GM18505 (cell line): ENCODE measurements around the gene SECTM1.
A peak's percentile ranks its signal among the peaks of the same experiment; 100 is the strongest.

ENCODE experiments used
- ATAC-seq: cut with Tn5 transposase; IDR thresholded peaks from one replicate; pipeline ENCODE4 v1.9.1; 2021; ENCODE audit not compliant: unreplicated experiment
- POLR2A ChIP-seq: IDR thresholded peaks from 4 replicates; pipeline ENCODE4 v1.6.1; 2011; ENCODE audit warnings: borderline replicate concordance; ENCODE audit not compliant: insufficient read depth, insufficient read length; ENCODE audit errors: extremely low read depth

The SECTM1 gene

DNA sequence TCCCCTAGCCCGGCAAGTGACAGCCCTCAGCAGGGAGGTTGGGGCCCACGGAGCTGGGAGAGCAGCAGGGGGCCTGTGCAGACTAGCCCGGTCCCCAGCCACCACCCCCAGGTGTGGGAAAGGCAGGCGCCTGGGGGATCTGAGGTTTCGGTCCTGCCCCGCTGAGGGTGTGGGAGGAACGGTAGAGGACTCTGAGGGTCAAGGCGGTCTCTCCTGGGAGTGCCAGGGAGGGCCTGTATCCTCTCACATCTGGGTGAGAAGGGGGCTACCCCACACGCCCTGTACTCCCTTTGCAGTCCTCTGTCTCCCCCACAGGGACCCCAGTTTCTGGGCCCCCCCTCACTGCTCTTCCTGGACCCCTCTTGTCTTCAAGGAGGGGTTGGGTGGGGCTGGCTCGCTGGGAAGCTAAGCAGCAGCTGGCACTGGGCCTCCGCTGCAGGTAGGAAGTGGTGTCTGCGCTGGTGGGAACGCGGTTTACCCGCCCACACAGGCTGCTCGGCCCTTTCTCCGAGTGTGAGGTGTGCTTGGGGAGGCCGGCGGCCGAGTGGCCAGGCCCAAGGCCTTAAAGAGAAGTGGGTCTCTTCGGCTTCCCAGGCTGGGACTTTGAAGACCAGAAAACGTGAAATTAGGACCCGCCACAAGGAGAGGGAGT is 31.5 kb downstream of the SECTM1 start:
- ATAC-seq: no peak
- no peak for TF ChIP-seq POLR2A

DNA sequence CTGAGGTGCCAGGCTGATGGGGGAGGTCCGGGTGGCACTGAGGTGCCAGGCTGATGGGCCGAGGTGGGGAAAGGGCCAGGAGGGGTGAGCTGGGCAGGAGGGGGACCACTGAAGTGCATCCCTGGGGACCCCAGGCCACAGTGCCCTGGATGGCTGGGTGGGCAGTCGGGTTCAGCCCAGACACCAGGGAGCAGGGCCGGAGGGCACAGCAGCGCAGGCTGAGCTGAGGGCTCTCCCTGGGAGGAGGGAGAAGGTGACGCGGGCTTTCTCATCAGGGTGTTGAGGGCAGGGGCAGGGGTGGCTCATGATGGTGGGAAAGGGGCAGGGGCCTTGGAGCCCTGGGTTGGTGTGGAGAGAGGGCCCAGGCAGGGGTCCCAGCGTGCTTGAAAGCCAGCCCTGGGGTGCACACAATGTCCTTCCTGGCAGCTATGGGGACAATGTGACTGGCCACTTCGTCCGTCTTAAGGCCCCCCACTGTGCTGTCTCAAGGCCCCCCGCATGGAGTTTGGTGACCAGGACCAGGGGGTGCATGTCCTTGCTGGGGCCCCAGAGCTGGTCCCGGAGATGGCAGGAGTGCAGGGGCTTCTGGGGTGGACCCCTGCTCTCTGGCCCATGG is 32.2 kb downstream of the SECTM1 start:
- ATAC-seq: no peak
- no peak for TF ChIP-seq POLR2A

DNA sequence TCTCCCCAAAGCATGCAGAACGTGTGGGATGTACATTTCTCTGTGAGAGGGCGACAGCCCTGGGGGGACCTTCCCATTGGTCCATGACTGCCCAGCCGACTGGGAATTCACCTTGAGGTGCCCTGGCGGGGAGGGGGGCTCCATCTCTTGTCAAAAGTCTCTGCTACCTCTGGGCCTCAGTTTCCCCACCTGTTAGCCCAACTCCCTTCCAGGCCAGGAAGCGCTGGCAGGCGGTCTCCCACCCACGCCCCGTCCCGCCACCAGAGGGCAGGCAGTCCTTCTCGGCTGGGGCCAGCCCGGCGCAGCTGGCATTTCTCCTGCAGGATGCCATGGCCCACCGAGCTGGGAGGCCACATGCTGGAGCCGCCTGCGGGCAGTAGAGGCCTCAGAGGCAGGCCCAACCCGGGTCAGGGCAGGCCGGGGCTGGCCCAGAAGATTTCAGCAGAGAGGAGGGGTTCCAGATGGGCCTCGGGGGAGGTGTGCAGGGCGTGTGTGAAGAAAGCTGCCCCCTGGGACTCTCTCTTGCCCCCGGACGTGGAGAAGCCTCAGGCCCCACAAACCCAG is 32.8 kb downstream of the SECTM1 start:
- no peak for TF ChIP-seq POLR2A
- ATAC-seq: no peak

DNA sequence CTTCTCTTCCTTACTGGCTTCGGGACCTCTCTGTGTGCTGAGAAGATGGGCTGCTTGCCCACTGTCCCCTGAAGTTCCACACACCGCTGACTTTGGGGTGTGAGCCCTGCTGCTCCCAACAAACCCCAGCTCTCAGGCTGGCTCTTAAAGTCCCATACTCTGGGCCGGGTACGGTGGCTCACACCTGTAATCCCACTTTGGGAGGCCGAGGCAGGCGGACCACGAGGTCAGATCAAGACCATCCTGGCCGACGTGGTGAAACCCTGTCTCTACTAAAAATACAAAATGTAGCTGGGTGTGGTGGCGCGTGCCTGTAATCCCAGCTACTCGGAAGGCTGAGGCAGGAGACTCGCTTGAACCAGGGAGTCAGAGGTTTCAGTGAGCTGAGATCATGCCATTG is 33.3 kb downstream of the SECTM1 start:
- no peak for TF ChIP-seq POLR2A
- no peak for ATAC-seq

DNA sequence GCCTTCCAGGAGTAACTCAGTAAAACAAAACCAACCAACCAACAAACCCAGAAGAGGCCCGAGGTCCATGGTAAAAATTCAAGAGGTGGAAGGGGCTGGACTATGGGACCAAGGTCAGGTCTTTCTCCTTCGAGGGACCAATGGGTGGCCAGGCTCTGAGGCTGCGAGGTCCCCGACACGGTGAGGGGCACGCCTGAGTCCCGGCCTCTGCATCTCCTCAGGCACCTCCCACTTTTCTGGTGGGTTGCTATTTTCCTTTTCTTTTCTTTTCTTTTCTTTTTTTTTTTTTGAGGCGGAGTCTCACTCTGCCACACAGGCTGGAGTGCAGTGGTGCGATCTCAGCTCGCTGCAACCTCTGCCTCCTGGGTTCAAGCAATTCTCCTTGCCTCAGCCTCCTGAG is 34.1 kb downstream of the SECTM1 start:
- no peak for TF ChIP-seq POLR2A
- no peak for ATAC-seq

DNA sequence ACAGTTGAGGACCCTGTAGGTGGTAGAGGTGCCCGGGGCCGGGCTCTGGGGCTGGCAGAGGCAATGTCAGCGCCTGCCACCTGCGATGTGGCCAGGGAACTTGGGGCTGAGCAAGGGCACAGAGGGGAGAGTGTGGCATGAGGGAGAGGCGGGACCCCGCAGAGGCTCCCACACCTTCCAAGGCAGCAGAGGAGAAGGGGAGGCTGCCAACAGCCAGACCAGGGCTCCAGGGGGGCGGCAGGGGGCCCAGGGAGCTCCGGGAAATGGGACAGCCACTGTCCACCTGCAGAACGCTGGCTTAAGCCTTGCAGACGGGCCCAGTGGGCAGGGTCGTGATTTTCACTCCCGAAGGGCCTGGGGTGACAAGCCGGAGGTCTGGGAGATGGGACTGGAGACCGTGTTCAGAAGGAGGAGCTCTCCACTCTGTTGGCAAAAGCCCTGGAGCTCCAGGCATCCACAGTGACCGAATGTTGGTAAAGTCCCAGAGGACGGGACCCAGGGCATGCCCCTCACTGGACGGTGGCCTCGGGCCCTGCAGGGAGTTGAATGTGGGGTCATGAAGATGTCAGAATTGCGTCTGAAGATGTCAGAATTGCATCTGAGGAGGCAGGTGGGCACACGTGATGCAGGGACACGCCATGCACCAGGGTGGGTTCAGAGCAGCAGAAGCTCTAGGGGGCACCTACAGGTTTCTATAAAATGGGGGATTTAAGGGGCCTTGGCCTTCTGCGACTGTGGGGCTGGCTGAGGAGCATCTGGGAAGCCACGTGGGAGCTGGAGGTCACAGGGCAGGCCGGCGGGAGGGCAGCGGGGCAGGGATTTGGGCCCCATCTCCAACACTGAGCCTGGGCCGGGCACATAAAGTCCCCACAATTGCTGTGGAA is 34.8 kb downstream of the SECTM1 start:
- ATAC-seq: no peak
- no peak for TF ChIP-seq POLR2A

DNA sequence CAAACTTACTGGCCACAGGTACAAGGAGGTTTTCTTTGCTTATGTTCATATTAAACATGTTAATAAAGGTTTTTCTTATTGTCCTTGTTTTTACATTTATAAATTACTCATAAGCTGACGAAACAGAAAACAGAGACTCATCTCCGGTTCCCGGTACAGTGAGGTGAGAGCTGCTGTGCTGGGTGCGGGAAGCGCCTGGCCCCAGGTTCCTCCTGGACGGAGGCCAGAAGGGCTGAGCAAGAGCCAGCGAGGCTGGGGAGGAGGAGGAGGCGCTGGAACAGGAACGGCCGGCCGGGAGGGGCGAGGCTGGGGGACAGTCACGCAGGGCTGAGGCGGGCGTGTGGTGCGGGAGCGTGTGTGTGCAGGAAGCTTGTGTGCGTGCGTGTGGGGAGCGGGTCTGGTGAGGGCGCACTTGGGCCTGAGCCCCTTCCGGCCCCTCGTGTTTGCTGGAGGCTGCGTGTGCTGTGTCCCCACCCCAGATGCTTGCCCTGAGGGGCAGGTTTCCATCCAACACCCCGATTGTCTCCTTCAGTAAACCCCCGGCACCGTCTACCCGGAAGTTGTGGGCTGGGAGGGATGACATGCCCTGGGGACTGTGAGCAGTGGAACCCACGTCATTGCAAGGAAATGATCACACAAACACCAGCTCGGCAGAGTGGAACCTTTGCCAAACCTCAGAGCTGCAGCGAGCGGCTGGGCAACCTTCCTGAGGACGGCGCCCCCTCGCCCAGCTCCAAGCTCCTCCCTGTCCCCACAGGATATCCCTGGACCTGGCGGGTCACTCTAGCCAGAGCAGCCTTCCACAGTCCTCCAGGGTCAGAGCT is 35.6 kb downstream of the SECTM1 start:
- peak; percentile 36 for ATAC-seq
- peak; percentile 74 for TF ChIP-seq POLR2A

DNA sequence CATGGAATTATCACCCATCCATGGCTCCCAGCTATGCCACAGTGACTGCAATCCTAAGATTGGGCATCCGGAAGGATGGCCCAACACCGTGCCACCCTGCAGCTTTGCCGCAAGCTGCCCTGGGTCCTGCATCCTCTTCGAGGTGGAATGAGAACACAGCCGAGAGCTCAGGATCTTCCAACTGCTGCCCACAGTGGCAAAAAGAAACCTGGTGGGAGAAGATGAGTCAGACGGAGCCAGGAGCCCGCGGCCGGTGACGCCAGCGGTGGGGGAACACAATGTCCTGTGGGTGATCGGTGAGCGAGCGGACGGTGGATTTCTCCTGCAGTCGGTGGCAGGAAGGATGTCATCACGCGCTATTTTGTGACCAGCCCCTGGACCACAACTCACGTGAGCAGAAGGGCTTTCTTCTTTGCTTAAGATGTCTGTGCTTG is 36.3 kb downstream of the SECTM1 start:
- peak; percentile 3 for TF ChIP-seq POLR2A
- no peak for ATAC-seq

DNA sequence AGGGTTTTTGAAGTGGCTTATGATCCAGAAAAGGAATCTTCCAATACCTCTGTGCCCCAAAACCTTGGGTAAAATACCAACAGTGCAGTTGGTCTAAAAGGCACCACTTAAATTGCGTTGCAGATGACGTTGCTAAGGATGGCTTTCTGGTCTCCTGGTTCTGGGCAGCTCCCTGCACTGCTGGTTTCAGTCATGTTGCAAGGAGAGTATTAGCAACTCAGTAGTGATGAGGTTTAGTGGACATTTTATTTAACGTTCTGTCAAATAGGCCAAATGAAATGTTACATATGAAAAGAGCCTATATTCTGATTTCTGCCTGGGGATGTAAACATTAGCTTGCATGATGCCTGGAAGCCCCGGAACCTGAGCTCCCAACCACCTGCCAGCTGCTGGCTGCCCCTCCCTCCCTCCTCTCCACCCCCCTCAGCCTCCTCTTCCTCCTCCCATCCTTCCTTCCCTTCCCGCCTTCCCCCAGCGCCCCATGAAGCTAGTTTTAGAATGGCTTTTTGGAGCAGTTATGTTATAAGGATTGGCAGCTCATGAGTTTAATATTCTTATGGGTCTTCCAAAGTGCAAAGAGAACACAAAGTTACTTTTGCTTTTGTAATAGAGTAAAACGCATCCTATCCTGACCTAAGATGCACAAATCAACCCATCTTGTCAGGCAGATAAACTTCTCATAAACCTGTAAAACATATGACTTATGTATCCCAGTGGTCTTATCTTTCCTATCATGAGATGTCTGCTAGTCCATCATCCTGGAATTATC is 36.9 kb downstream of the SECTM1 start:
- ATAC-seq: no peak
- no peak for TF ChIP-seq POLR2A

DNA sequence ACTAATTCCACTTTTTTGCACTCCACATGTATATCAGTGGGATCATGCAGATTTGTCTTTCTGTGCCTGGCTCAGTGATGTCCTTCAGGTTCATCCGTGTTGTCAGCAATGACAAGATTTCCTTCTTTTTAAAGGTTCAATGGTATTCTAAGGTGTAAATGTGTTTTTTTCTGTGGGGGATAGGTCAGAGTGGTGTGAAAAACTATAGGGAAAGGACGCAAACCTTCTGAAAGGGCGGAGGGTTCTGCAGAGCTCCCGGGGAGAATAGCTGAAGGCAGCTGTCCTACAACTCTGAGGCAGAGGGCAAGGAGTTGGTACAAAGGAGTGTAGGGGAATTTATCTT is 38.1 kb downstream of the SECTM1 start:
- ATAC-seq: no peak
- no peak for TF ChIP-seq POLR2A

DNA sequence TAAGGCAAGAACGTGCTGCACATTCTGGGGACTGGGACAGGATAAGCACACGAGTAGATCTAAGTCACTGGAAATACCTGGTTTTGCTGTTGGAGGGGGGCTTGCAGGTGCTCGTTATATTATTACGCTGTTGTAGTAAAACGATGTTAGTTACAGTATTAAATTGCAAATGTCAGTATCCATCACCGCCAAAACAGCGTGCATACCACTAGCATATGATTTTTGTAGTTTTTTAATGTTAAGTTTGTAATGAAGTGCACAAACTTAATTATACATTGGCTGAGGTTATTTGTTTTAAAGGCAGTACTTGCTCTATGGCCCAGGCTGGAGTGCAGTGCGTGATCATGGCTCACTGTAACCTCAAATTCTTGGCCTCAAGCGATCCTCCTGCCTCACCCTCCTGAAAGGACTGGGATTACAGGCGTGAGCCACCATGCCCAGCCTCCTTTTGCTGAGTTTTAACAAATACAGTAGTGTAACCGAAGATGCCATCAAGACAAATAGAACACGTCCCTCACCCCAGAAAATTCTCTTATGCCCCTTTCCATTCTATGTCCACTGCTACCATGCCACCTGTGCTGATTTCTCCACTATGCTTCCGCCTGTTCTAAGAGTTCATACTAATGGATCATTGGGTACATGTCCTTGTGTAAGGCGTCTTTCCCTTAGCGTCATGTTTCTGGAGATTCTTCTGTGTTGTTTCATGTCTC is 39.3 kb downstream of the SECTM1 start:
- no peak for TF ChIP-seq POLR2A
- no peak for ATAC-seq
